A673 (cell line): Measurements from ENCODE around the gene PDE5A. TPM values are rescaled to one million over a fixed set of nuclear protein-coding genes. Genes with fewer than 3 reads are reported as not detected.

Experiments
- BruUV-seq: library from RNA; stranded (reverse); fragments of 400-500 nt; replicated peaks from 2 replicates; lab custom pipeline; 2021; lab: Mats Ljungman, UMichigan
- CTCF ChIA-PET: fragments of 300-600 bp; sonication (Branson Sonifier 250); formaldehyde crosslinking; loops from one replicate; lab custom pipeline; 2022; ENCODE audit warnings: antibody characterized with exemption; lab: Charles Lee
- POLR2A ChIA-PET: fragments of 300-600 bp; sonication (Branson Sonifier 250); formaldehyde crosslinking; loops from one replicate; lab custom pipeline; 2022; ENCODE audit warnings: antibody characterized with exemption; ENCODE audit not compliant: low non-redundant PET; lab: Charles Lee
- DNase-seq: peaks from one replicate; pipeline ENCODE4 v3.0.0-alpha.2; 2015; ENCODE audit warnings: low spot score
- H3K27ac ChIP-seq: fragments of 200-600 bp; sonication (generic); 2 replicates; pipeline ENCODE4 v1.5.1; 2016; ENCODE audit warnings: mixed run types, low read depth, mild to moderate bottlenecking, mixed read lengths, antibody characterized with exemption, low read length; ENCODE audit not compliant: poor library complexity, severe bottlenecking
- H3K27me3 ChIP-seq: fragments of 200-600 bp; sonication (generic); replicated peaks from 2 replicates; pipeline ENCODE4 v1.6.1; 2017; ENCODE audit warnings: mixed run types, low read depth, mild to moderate bottlenecking, mixed read lengths, antibody characterized with exemption, low read length; ENCODE audit not compliant: insufficient read depth, poor library complexity
- H3K36me3 ChIP-seq: fragments of 200-600 bp; sonication (generic); 2 replicates; pipeline ENCODE4 v1.6.1; 2016; ENCODE audit warnings: mixed run types, mild to moderate bottlenecking, mixed read lengths, antibody characterized with exemption, low read length; ENCODE audit not compliant: insufficient read depth, poor library complexity, severe bottlenecking
- H3K4me1 ChIP-seq: fragments of 200-600 bp; sonication (generic); 2 replicates; pipeline ENCODE4 v1.6.1; 2017; ENCODE audit warnings: mixed run types, mild to moderate bottlenecking, mixed read lengths, antibody characterized with exemption, low read length; ENCODE audit not compliant: insufficient read depth, poor library complexity, severe bottlenecking
- H3K4me3 ChIP-seq: fragments of 200-600 bp; sonication (generic); 2 replicates; pipeline ENCODE4 v1.5.1; 2016; ENCODE audit warnings: low read depth, mixed run types, mild to moderate bottlenecking, mixed read lengths, low read length; ENCODE audit not compliant: poor library complexity, severe bottlenecking
- H3K9me3 ChIP-seq: fragments of 200-600 bp; sonication (generic); 2 replicates; pipeline ENCODE4 v1.6.1; 2016; ENCODE audit warnings: mixed run types, low read depth, mild to moderate bottlenecking, mixed read lengths, antibody characterized with exemption, low read length; ENCODE audit not compliant: poor library complexity, severe bottlenecking
- CTCF ChIP-seq: fragments of 300-800, 200-600 bp; sonication (generic); conservative IDR thresholded peaks from 2 replicates; pipeline ENCODE4 v1.5.1; 2017; ENCODE audit warnings: low read depth, mild to moderate bottlenecking, antibody characterized with exemption, low read length, moderate library complexity, mixed read lengths
- EZH2 ChIP-seq: fragments of 200-600 bp; sonication (generic); IDR thresholded peaks from 2 replicates; pipeline ENCODE4 v1.6.1; 2017; ENCODE audit warnings: borderline replicate concordance, low read depth, mild to moderate bottlenecking, mixed read lengths, antibody characterized with exemption, low read length; ENCODE audit not compliant: poor library complexity, severe bottlenecking
- intact Hi-C: fragments of 100-400 bp; cut with micrococcal nuclease; formaldehyde crosslinking; loops from one replicate; pipeline ENCODE4 v1.10.0; 2022; ENCODE audit not compliant: unreplicated experiment
- total RNA-seq: library from RNA; stranded (reverse); gene quantifications from 2 replicates; pipeline ENCODE4 v1.2.3, GENCODE V29; 2021

The PDE5A gene
- total RNA-seq, 1 experiment from 2014 or later: 1.2 TPM

- Histone ChIP-seq H3K36me3 (no peaks in the 10 kb centered on the region), H3K4me1 (no peaks in the 10 kb centered on the region), H3K27ac (no peak overlapping the region), H3K9me3 (peaks cover 11% of the 10 kb centered on the region), H3K4me3 (no peak overlapping the region), H3K27me3 (no peaks in the 10 kb centered on the region)
- CTCF ChIA-PET: no interaction called here
- POLR2A ChIA-PET: no interaction called here
- intact Hi-C loops: no loop called here
- DNase-seq: no peak
- no TSS peak for BruUV-seq
- TF ChIP-seq EZH2: no peak
These were observed 139.3 kb downstream of the PDE5A start for GRCh38 chr4:119489305-119489704.

GRCh38 chr4:119480331-119480730 is 148.3 kb downstream of the PDE5A start:
- Histone ChIP-seq H3K36me3 (peaks cover 18% of the 10 kb centered on the region), H3K4me3 (no peak overlapping the region), H3K27ac (no peak overlapping the region), H3K9me3 (peaks cover 22% of the 10 kb centered on the region), H3K27me3 (no peaks in the 10 kb centered on the region), H3K4me1 (no peaks in the 10 kb centered on the region)
- TF ChIP-seq EZH2 (no peak), CTCF (no peak)
- no TSS peak for BruUV-seq
- intact Hi-C loops: no loop called here
- CTCF ChIA-PET: no interaction called here
- POLR2A ChIA-PET: no interaction called here
- DNase-seq: no peak

GRCh38 chr4:119479835-119480234 is 148.8 kb downstream of the PDE5A start:
- BruUV-seq: no TSS peak
- Histone ChIP-seq H3K4me1 (no peaks in the 10 kb centered on the region), H3K27ac (no peak overlapping the region), H3K36me3 (peaks cover 18% of the 10 kb centered on the region), H3K9me3 (peaks cover 17% of the 10 kb centered on the region), H3K4me3 (no peak overlapping the region), H3K27me3 (no peaks in the 10 kb centered on the region)
- TF ChIP-seq CTCF (no peak), EZH2 (no peak)
- DNase-seq: no peak
- POLR2A ChIA-PET: no interaction called here
- intact Hi-C loops: no loop called here
- CTCF ChIA-PET: no interaction called here

- Histone ChIP-seq H3K27me3 (no peaks in the 10 kb centered on the region), H3K4me1 (no peaks in the 10 kb centered on the region), H3K4me3 (no peak overlapping the region), H3K27ac (no peak overlapping the region), H3K36me3 (peaks cover 18% of the 10 kb centered on the region), H3K9me3 (peaks cover 12% of the 10 kb centered on the region)
- BruUV-seq: no TSS peak
- POLR2A ChIA-PET: no interaction called here
- intact Hi-C loops: no loop called here
- no peak for DNase-seq
- CTCF ChIA-PET: no interaction called here
- TF ChIP-seq CTCF (no peak), EZH2 (no peak)
These were observed 149.3 kb downstream of the PDE5A start for GRCh38 chr4:119479180-119479808.
